Fibroblast of pulmonary artery (primary cell): ENCODE results near the gene DCTN4.

Source experiments
- DNase-seq: peaks from one replicate; pipeline ENCODE4 v3.0.0-alpha.2; 2010; ENCODE audit warnings: low read depth
- H3K4me3 ChIP-seq: replicated peaks from 2 replicates; pipeline ENCODE4 v1.5.1; 2011; ENCODE audit warnings: low read depth, mild to moderate bottlenecking, control low read depth, low read length, moderate library complexity
- TF ChIP-seq, protein P1 (sequence below): IDR thresholded peaks from 2 replicates; pipeline ENCODE4 v1.5.1; 2011; ENCODE audit warnings: mild to moderate bottlenecking, control low read depth, low read length, inconsistent platforms; ENCODE audit errors: missing control alignments

The DCTN4 gene

DNA sequence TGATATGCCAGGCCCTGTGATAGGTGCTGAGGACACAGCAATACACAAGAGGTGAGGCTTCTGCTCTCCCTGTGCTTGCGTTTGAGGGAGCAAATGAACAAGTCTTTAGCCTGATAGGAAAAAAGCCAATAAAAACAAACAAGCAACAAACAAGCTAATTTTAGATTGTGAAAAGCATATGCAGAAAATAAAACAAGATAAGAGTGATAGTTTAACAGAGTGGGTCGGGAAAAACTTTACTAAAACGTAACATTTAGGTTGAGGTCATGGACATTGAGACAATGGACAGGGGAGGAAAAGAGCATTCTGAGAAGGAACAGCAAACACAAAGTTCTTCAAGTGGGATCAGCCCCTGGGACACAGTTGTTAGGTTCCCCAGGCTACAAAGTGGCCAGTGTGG lies 24.0 kb upstream of the DCTN4 start:
- H3K4me3 ChIP-seq: no peak overlapping the region
- DNase-seq: no peak
- TF ChIP-seq, protein P1, sequence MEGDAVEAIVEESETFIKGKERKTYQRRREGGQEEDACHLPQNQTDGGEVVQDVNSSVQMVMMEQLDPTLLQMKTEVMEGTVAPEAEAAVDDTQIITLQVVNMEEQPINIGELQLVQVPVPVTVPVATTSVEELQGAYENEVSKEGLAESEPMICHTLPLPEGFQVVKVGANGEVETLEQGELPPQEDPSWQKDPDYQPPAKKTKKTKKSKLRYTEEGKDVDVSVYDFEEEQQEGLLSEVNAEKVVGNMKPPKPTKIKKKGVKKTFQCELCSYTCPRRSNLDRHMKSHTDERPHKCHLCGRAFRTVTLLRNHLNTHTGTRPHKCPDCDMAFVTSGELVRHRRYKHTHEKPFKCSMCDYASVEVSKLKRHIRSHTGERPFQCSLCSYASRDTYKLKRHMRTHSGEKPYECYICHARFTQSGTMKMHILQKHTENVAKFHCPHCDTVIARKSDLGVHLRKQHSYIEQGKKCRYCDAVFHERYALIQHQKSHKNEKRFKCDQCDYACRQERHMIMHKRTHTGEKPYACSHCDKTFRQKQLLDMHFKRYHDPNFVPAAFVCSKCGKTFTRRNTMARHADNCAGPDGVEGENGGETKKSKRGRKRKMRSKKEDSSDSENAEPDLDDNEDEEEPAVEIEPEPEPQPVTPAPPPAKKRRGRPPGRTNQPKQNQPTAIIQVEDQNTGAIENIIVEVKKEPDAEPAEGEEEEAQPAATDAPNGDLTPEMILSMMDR: no peak

DNA sequence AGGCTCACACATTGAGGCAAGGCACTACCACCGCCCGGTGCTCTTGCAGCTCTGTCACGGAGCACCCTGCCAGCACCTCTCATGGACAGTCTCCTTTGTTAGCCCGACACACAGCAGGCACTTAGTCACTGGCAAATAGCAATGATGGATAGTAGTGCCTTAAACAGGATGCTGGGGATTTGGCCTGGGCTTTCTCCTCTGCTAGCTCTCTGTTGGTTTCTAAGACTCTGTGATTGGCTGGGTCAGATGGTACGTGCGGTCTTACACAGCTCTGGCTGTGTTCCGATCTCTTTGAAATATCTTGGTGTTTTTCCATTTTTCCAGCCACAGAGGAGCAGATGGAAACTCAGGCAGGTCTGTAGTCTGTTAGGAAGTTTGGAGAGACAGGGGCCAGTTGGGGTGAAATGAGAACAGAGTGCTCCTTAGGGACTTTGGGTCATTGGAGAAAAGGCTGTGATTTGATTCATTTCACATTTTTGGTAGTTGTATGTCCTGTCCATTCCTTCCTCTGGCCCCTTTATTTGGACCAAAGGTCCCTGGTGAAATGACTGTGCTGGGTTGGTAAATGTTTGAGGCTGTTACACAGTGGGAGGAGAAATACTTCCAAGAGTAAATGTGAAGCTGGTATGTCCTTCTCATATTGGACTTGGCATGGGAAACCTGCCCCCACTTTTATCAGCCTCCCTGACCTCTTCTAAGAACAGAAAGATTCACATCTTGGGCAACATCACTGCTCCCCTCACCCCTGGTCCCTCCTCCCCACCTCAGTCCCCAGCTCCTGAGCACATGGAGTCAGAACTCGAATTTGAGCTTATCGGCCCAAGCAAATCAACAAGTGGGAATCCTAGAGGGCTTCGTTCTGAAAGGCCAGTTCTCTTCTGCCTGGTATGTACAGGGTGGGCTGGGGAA lies 23.1 kb upstream of the DCTN4 start:
- H3K4me3 ChIP-seq: peak overlapping the region; percentile 33
- TF ChIP-seq, protein P1: no peak
- peak; percentile 93 for DNase-seq

DNA sequence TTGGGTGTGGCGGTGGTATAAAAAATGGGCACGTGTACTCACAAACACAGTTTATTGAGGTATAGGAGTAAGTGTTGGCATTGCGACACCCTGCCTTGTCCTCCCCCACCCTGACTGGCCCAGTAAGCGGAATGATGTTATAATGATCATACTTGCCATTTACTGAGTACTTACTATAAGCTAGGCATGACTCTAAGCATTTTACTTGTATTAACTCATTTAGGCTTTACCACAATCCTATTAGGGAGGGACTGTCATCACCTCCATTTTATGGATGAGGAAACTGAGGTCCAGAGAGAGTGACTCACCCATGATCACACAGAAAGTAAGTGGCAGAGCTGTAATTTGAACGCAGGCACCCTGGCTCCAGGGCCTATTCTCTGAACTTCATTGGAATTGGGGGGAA lies 22.0 kb upstream of the DCTN4 start:
- TF ChIP-seq, protein P1: no peak
- peak; percentile 47 for DNase-seq
- peak overlapping the region; percentile 66 for H3K4me3 ChIP-seq

DNA sequence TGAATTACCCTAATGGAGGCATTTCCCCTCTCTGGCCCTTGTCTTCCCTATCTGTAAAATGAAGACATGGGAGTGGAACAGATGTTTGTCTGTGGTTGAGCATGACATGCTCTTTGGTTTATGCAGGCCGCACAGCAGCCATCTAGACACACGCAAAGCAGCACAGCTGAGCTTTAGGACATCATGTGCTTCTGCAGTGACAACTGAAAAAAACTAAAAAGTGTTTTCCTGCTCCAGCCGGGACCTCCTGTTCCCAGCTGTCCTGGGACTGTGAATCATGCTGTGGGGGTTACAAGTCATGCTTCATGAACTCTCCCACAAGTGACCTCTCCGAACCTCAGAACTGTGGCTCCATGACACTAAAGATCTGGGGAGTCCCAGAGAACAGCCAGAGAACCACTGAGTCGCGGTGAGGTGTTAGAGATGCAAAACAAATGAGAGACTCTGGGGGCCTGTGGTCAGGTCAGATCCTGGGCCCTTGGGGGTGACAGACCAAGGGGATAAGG lies 21.4 kb upstream of the DCTN4 start:
- DNase-seq: peak; percentile 33
- TF ChIP-seq, protein P1: no peak
- peak overlapping the region; percentile 66 for H3K4me3 ChIP-seq

DNA sequence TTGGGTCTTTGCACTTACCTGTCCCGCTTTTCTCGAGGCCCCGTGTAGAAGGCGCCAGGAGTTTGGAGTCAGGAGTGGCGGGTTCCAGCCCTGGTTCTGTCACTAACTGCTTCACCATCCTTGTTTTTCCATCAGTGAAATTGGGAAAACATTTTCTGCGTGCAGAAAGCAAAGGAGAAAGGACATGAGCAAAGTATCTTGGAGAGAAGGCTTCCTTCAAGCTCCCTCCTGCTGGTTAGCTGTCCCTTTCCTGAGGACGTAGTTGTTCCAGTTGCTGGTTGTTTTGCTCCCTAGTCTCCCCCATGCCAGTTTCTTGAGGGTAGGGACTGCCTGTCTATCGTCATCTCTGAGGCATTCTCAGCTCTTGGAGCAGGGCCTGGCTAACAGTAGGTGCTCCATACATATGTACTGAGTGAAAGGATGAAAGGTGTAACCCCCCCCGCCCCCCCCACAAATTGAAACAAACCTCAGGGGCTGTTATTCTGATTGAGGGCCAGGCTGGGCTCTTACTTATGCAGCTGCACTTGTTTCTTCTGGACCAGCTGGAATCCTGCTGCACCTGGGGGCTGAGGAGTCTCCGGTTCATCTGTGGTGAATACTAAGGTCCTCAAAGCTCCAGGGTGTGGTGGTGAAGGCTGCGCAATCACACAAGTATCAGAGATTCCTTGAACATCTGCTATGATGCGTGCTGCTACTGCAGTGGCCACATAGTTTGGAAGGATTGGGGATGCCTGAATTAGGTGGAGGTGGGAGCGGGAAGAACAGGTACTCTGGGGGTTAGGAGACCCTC lies 20.8 kb upstream of the DCTN4 start:
- peak overlapping the region; percentile 66 for H3K4me3 ChIP-seq
- no peak for DNase-seq
- TF ChIP-seq, protein P1: no peak

DNA sequence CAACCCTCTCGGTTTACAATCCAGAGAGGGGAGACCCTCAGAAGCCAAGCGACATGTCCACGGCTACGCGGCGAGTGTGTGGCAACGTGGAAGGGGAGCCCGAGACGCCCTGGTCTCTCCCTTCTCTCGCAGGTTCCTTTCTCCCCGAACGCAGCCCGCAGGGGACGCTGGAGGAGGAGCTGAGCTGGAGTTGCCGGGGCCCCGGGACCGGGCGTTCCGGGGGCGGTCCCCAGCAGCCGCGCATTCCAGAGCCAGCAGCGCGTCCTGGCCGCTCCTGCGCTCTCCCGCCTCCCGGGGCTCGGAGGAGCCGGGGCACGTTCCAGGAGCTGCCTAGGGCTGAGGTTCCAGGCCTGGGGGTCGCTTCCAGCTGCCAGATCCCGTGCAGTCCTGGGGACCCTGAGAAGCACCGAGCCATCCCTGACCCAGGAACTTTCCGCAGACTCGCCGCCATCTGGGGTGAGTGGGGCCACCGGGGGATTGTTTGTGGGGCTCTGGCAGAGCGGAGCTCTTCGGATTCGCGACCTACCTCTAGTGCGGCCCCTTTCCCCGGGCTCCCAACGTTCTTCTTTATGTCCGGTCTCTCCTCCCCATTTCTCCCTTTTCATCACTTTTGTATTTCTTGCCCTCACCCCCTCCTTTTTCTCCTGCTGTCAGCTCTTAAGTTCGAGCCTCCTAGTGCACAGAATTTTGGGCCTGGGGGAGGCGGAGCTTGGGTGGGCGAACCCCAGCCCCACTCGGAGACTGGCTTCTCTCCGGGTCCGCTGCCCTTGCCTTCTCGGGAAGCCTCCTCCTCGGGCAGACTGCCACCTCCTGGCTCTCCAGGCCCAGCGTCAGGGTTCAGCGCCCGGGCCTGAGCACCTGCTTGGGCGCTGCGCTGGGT lies 19.9 kb upstream of the DCTN4 start, which contains the start of gene SMIM3:
Gene SMIM3 (plus strand): TSS at position 241 of the 880 bp plus-strand sequence. CDS start 16,684 bp downstream, outside the sequence.
- peak; percentile 71 for DNase-seq

More for the DNA sequence above, 19.9 kb upstream of the DCTN4 start, which contains the start of gene SMIM3:
- TF ChIP-seq, protein P1: peak; percentile 41
- H3K4me3 ChIP-seq: peak within 1 kb of the TSS; percentile 66
